CD4-positive, alpha-beta T cell treated with Interleukin-6 for 4 hours (primary cell): ENCODE data around the gene RAPGEF1.

Experiments
- DNase-seq: peaks from one replicate; pipeline ENCODE4 v3.0.0-alpha.2; 2020; ENCODE audit warnings: mixed read lengths

The RAPGEF1 gene

GRCh38 chr9:131594906-131595665, 144.8 kb downstream of the RAPGEF1 start:
- DNase-seq: no peak

- no peak for DNase-seq
These were observed 145.8 kb downstream of the RAPGEF1 start for GRCh38 chr9:131593936-131594665.

- DNase-seq: no peak
These were observed 146.6 kb downstream of the RAPGEF1 start for GRCh38 chr9:131593091-131593820.

GRCh38 chr9:131591845-131592208, 148.0 kb downstream of the RAPGEF1 start:
- no peak for DNase-seq

- peak; percentile 84 for DNase-seq
These were observed 148.7 kb downstream of the RAPGEF1 start for GRCh38 chr9:131590907-131591844.

GRCh38 chr9:131590449-131590848, 149.4 kb downstream of the RAPGEF1 start:
- DNase-seq: peak; percentile 39

GRCh38 chr9:131589993-131590392, 149.9 kb downstream of the RAPGEF1 start:
- no peak for DNase-seq

GRCh38 chr9:131589124-131589711, 150.7 kb downstream of the RAPGEF1 start:
- no peak for DNase-seq

- no peak for DNase-seq
These were observed 151.5 kb downstream of the RAPGEF1 start for GRCh38 chr9:131588396-131588795.

GRCh38 chr9:131587906-131588305, 152.0 kb downstream of the RAPGEF1 start:
- no peak for DNase-seq

GRCh38 chr9:131587331-131587730, 152.5 kb downstream of the RAPGEF1 start:
- DNase-seq: no peak

GRCh38 chr9:131585375-131585774, 154.5 kb downstream of the RAPGEF1 start:
- peak; percentile 67 for DNase-seq

GRCh38 chr9:131584858-131585257, 155.0 kb downstream of the RAPGEF1 start:
- no peak for DNase-seq

- DNase-seq: no peak
These were observed 155.9 kb downstream of the RAPGEF1 start for GRCh38 chr9:131583836-131584555.

GRCh38 chr9:131583337-131583645, 156.6 kb downstream of the RAPGEF1 start:
- DNase-seq: no peak

GRCh38 chr9:131582466-131583336, 157.2 kb downstream of the RAPGEF1 start:
- no peak for DNase-seq

GRCh38 chr9:131582056-131582455, 157.8 kb downstream of the RAPGEF1 start:
- no peak for DNase-seq

GRCh38 chr9:131580358-131580757, 159.5 kb downstream of the RAPGEF1 start:
- no peak for DNase-seq

- DNase-seq: no peak
These were observed 160.1 kb downstream of the RAPGEF1 start for GRCh38 chr9:131579789-131580211.

- peak; percentile 71 for DNase-seq
These were observed 161.0 kb downstream of the RAPGEF1 start for GRCh38 chr9:131578731-131579504.
